Ascending aorta (tissue), 2 donors: ENCODE results near the gene RBP3. TPM values are rescaled to one million over a fixed set of nuclear protein-coding genes. Genes with fewer than 3 reads are reported as not detected.

Experiments
- DNase-seq, 2 donors: peaks; one replicate each; pipeline ENCODE4 v3.0.0-alpha.2; 2019; ENCODE audit warnings: low spot score in 2 of 2
- H3K27ac ChIP-seq, 2 donors: fragments of 200-600 bp; sonication (generic); one replicate each; pipeline ENCODE4 v1.5.1; 2016 to 2017; ENCODE audit warnings: mild to moderate bottlenecking in 1 of 2
- H3K27me3 ChIP-seq: fragments of 200-600 bp; sonication (generic); one replicate; pipeline ENCODE4 v1.5.1; 2017
- H3K36me3 ChIP-seq, 2 donors: fragments of 200-600 bp; sonication (generic); one replicate each; pipeline ENCODE4 v1.5.1; 2016
- H3K4me1 ChIP-seq, 2 donors: fragments of 200-600 bp; sonication (generic); one replicate each; pipeline ENCODE4 v1.5.1; 2016 to 2017; ENCODE audit warnings: mild to moderate bottlenecking in 1 of 2
- H3K4me3 ChIP-seq, 2 donors: fragments of 200-600 bp; sonication (generic); one replicate each; pipeline ENCODE4 v1.5.1; 2016 to 2017; ENCODE audit warnings: mild to moderate bottlenecking in 1 of 2
- H3K9me3 ChIP-seq, 2 donors: fragments of 200-600 bp; sonication (generic); one replicate each; pipeline ENCODE4 v1.5.1; 2016
- intact Hi-C: fragments of 100-400 bp; cut with DNase I; formaldehyde crosslinking; loops from one replicate; pipeline ENCODE4 v1.15.1; 2023
- total RNA-seq: library from RNA; depleted of rRNA; stranded (reverse); fragments of >200 nt; gene quantifications from one replicate; pipeline ENCODE4 v1.1.0, GENCODE V29; 2016
- TF ChIP-seq, protein P1 (sequence below), 3 experiments: fragments of 200-600 bp in 2 of 3; fragments of 450-650 bp in 1 of 3; sonication (generic) in 2 of 3; IDR thresholded peaks; one replicate each; pipeline ENCODE4 v1.5.1; 2016 to 2019; ENCODE audit warnings: antibody characterized with exemption in 3 of 3, mild to moderate bottlenecking in 1 of 3, moderate library complexity in 1 of 3

The RBP3 gene
- total RNA-seq, 1 donor from 2014 or later = not detected

DNA sequence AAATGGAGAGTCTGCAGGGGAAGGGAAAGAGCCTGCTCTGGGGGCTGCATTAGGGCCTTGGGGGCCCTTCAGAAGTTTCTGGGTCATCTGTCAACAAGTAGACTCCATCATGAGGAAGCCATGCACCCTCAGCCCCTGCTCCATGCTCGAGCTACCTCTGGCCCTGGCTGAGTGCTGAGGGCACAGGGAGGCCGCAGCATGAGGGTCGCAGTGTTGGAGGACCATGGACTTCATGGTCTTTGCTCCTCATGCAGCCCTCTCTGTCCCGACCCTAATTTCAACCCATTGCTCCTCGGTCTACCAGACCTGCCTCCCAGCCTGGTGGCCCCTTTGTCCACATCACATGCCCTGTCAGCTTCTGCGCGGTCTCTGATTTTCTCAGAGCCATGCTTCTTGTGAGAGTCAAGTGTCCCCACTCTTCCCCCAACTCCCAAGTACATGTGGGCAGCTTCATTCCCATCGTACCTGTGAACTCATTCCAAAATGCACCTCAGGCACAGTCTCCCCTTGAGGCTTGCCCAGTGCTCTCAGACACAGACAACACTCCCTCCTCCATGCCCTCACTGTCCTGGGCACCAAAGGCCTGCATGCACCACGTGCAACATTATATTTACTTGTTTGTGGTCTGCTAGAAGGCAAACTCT, 21.2 kb downstream of the RBP3 start:
- Histone ChIP-seq H3K27me3 (no peaks in the 10 kb centered on the region), H3K4me1 (no peaks in the 10 kb centered on the region), H3K27ac (no peak overlapping the region), H3K4me3 (no peak overlapping the region), H3K9me3 (no peaks in the 10 kb centered on the region), H3K36me3 (no peaks in the 10 kb centered on the region)
- peak in 1 of 2 donors; percentile 47 for DNase-seq
- intact Hi-C loops = no loop called here
- TF ChIP-seq, protein P1, sequence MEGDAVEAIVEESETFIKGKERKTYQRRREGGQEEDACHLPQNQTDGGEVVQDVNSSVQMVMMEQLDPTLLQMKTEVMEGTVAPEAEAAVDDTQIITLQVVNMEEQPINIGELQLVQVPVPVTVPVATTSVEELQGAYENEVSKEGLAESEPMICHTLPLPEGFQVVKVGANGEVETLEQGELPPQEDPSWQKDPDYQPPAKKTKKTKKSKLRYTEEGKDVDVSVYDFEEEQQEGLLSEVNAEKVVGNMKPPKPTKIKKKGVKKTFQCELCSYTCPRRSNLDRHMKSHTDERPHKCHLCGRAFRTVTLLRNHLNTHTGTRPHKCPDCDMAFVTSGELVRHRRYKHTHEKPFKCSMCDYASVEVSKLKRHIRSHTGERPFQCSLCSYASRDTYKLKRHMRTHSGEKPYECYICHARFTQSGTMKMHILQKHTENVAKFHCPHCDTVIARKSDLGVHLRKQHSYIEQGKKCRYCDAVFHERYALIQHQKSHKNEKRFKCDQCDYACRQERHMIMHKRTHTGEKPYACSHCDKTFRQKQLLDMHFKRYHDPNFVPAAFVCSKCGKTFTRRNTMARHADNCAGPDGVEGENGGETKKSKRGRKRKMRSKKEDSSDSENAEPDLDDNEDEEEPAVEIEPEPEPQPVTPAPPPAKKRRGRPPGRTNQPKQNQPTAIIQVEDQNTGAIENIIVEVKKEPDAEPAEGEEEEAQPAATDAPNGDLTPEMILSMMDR (IDR thresholded peaks at IDR 0.05) = no peak

DNA sequence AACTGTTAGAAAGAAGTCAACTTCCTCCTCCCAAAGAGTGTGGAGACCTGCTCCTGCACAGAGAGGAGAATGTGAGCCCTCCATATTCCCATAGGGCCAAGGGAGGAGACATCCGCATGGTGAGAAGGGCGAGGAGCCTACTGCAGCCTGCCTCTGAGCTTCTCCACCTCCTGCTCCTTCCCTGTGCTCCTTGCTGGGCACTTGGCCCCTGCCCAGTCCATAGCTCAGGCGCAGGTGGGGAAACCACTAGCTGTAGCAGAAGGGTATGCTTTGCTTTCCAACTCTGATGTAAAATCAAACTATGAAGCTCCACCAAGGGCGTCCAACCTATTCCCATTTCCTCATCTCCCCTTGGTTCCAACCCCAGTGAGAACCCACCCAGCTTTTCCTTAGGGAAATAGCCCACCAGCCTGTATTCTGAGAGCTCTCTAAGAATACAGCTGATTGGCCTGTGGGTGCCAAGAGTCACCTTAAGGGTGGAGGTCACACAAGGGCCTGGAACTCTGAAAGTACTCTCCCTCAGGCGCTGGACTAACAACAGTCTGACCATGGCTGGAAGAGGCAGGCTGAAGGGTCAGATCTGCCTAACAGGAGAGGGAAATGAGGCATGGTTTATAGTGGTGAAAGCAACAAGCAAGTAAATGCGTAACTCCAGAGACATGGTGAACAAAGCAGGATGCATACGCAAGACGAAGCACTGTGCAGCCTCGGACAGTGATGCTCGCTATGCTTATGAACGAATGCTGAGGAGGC, 22.0 kb downstream of the RBP3 start:
- intact Hi-C loops = no loop called here
- H3K27me3 ChIP-seq = no peaks in the 10 kb centered on the region
- TF ChIP-seq, protein P1 (IDR thresholded peaks at IDR 0.05) = no peak
- no peak overlapping the region for H3K27ac ChIP-seq
- peaks cover 0 to 7% of the 10 kb centered on the region in 2 donors for H3K4me1 ChIP-seq
- DNase-seq = peak in 1 of 2 donors; percentile 44
- H3K9me3 ChIP-seq = no peaks in the 10 kb centered on the region
- no peaks in the 10 kb centered on the region for H3K36me3 ChIP-seq
- H3K4me3 ChIP-seq = no peak overlapping the region

DNA sequence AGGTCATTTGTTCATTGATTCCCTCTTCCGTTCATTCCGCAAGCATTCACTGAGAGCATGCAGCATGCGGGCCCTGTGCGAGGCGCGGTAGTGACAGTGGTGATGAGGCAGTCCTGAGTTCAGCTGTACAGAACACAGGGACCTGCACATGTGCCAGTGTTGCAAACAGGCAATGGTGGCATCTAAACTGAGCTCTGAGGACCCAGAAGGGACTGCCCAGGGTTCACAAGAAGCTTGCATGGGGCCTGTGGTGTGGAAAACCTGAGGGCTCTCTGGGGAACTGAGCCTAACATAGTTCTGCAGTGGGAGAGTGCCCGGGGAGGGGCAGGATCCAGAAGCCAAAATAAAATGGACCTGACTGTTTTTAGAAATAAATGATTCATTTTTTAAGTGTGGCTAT, 22.7 kb downstream of the RBP3 start:
- Histone ChIP-seq H3K4me1 (peaks cover 0 to 10% of the 10 kb centered on the region in 2 donors), H3K27me3 (no peaks in the 10 kb centered on the region), H3K4me3 (no peak overlapping the region), H3K27ac (no peak overlapping the region), H3K36me3 (no peaks in the 10 kb centered on the region), H3K9me3 (no peaks in the 10 kb centered on the region)
- TF ChIP-seq, protein P1 (IDR thresholded peaks at IDR 0.05) = no peak
- intact Hi-C loops = no loop called here
- peak in 1 of 2 donors; percentile 56 for DNase-seq

DNA sequence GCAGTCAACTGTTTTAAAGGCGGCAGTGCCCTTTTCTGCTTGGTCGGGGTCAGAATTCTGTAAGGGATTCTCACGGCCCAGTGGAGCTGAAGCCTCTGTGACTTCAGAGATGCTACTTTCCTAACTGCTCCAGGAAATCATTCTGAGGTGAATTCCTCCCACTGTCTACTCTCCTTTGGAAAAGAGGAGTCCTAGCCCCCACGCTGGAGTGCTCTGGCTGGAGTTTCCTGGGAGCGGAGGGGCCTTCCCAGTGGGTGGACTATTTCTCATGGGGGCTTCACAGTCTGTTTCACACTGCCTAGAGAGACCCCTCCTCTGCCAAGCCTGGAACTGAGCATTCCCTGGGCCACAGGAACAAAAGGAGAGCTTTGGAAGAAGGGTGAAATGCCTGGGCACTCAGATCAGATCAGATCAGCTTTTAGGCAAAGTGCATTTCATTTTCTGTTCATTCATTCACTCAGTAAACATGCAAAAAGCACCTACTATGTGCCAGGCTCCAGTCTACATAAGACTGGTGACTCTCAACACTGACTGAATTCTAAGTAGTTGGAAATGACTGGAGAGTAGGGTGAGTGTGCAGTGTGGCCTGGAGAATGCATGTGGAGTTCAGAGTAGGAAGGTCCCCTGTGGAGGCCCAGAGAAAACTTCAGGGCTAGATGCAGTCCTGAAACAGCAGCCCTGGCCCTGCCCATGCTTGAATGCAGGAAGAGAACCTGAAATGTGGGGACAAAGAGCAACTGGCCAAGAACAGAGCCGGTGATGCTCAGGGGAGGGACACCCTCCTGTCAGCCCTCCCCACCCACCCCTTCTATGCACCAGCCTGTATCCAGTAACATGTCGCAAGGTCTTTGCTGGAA, 23.7 kb downstream of the RBP3 start:
- Histone ChIP-seq H3K9me3 (no peaks in the 10 kb centered on the region), H3K27ac (no peak overlapping the region), H3K4me3 (no peak overlapping the region), H3K27me3 (no peaks in the 10 kb centered on the region), H3K36me3 (no peaks in the 10 kb centered on the region), H3K4me1 (peaks cover 0 to 10% of the 10 kb centered on the region in 2 donors)
- peak in 1 of 2 donors; percentile 39 for DNase-seq
- TF ChIP-seq, protein P1 (IDR thresholded peaks at IDR 0.05) = no peak
- intact Hi-C loops = no loop called here

DNA sequence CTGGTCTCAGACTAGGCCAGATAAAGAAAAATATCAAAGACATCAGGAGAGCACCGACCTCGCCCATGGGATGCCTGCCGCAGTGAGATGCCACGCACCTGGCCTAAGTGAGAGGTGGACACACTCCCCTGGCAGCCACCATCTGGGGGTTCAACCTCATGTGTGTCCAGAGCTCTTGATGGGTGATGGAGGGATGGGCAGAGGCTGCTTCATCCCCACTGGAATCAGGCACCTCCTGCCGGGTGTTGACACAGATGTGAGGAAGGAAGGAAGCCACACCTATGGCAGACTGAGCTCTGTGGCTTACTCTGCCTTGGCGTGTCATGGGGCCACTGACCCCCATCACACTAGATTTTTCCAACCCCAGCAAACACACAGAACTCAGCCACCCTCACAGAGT, 24.6 kb downstream of the RBP3 start:
- H3K27ac ChIP-seq = no peak overlapping the region
- peak in 1 of 2 donors; percentile 55 for DNase-seq
- H3K4me3 ChIP-seq = no peak overlapping the region
- no peaks in the 10 kb centered on the region for H3K36me3 ChIP-seq
- intact Hi-C loops = no loop called here
- no peaks in the 10 kb centered on the region for H3K27me3 ChIP-seq
- H3K4me1 ChIP-seq = peaks cover 0 to 10% of the 10 kb centered on the region in 2 donors
- TF ChIP-seq, protein P1 (IDR thresholded peaks at IDR 0.05) = no peak
- H3K9me3 ChIP-seq = no peaks in the 10 kb centered on the region
